Measurements from ENCODE around the gene DPP6. TPM values are rescaled to one million over a fixed set of nuclear protein-coding genes. Genes with fewer than 3 reads are reported as not detected.

Gene DPP6
- total and polyA plus RNA-seq, 2 experiments from 2014 or later, result not detected

DNA sequence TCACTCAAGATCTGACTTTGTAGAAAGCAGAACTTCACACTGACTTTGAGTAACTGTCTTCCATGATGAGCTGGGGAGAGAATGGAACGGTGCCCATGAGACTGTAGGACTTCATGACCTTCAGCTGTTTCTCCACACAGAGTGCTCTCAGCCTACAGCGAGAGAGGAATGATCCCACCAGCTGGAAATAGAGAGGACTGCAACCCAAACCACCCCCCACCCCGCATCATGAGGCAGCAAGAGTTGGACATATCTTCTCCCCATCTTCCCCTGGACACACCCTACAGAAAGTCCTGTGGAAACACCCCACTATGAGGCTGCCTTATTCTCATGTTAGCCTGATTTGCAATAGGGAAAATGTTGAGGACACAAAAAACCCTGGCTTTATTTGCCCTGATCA, 638.2 kb downstream of the DPP6 start (continued):
- TF ChIP-seq, protein P1, sequence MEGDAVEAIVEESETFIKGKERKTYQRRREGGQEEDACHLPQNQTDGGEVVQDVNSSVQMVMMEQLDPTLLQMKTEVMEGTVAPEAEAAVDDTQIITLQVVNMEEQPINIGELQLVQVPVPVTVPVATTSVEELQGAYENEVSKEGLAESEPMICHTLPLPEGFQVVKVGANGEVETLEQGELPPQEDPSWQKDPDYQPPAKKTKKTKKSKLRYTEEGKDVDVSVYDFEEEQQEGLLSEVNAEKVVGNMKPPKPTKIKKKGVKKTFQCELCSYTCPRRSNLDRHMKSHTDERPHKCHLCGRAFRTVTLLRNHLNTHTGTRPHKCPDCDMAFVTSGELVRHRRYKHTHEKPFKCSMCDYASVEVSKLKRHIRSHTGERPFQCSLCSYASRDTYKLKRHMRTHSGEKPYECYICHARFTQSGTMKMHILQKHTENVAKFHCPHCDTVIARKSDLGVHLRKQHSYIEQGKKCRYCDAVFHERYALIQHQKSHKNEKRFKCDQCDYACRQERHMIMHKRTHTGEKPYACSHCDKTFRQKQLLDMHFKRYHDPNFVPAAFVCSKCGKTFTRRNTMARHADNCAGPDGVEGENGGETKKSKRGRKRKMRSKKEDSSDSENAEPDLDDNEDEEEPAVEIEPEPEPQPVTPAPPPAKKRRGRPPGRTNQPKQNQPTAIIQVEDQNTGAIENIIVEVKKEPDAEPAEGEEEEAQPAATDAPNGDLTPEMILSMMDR (conservative IDR thresholded peaks at IDR 0.05; ENCODE audit: low read depth in 2 of 2), result no peak
- TF ChIP-seq EZH2 (IDR thresholded peaks at IDR 0.05; ENCODE audit: low read depth, unreplicated experiment) (no peak), CREB1 (CRISPR knock-in tag; IDR thresholded peaks at IDR 0.05; ENCODE audit: low read depth) (no peak)
- TF ChIP-seq, protein P2, sequence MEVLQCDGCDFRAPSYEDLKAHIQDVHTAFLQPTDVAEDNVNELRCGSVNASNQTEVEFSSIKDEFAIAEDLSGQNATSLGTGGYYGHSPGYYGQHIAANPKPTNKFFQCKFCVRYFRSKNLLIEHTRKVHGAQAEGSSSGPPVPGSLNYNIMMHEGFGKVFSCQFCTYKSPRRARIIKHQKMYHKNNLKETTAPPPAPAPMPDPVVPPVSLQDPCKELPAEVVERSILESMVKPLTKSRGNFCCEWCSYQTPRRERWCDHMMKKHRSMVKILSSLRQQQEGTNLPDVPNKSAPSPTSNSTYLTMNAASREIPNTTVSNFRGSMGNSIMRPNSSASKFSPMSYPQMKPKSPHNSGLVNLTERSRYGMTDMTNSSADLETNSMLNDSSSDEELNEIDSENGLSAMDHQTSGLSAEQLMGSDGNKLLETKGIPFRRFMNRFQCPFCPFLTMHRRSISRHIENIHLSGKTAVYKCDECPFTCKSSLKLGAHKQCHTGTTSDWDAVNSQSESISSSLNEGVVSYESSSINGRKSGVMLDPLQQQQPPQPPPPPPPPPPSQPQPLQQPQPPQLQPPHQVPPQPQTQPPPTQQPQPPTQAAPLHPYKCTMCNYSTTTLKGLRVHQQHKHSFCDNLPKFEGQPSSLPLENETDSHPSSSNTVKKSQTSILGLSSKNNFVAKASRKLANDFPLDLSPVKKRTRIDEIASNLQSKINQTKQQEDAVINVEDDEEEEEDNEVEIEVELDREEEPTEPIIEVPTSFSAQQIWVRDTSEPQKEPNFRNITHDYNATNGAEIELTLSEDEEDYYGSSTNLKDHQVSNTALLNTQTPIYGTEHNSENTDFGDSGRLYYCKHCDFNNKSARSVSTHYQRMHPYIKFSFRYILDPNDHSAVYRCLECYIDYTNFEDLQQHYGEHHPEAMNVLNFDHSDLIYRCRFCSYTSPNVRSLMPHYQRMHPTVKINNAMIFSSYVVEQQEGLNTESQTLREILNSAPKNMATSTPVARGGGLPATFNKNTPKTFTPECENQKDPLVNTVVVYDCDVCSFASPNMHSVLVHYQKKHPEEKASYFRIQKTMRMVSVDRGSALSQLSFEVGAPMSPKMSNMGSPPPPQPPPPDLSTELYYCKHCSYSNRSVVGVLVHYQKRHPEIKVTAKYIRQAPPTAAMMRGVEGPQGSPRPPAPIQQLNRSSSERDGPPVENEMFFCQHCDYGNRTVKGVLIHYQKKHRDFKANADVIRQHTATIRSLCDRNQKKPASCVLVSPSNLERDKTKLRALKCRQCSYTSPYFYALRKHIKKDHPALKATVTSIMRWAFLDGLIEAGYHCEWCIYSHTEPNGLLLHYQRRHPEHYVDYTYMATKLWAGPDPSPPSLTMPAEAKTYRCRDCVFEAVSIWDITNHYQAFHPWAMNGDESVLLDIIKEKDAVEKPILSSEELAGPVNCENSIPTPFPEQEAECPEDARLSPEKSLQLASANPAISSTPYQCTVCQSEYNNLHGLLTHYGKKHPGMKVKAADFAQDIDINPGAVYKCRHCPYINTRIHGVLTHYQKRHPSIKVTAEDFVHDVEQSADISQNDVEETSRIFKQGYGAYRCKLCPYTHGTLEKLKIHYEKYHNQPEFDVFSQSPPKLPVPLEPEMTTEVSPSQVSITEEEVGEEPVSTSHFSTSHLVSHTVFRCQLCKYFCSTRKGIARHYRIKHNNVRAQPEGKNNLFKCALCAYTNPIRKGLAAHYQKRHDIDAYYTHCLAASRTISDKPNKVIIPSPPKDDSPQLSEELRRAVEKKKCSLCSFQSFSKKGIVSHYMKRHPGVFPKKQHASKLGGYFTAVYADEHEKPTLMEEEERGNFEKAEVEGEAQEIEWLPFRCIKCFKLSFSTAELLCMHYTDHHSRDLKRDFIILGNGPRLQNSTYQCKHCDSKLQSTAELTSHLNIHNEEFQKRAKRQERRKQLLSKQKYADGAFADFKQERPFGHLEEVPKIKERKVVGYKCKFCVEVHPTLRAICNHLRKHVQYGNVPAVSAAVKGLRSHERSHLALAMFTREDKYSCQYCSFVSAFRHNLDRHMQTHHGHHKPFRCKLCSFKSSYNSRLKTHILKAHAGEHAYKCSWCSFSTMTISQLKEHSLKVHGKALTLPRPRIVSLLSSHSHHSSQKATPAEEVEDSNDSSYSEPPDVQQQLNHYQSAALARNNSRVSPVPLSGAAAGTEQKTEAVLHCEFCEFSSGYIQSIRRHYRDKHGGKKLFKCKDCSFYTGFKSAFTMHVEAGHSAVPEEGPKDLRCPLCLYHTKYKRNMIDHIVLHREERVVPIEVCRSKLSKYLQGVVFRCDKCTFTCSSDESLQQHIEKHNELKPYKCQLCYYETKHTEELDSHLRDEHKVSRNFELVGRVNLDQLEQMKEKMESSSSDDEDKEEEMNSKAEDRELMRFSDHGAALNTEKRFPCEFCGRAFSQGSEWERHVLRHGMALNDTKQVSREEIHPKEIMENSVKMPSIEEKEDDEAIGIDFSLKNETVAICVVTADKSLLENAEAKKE (CRISPR knock-in tag; IDR thresholded peaks at IDR 0.05), result no peak

DNA sequence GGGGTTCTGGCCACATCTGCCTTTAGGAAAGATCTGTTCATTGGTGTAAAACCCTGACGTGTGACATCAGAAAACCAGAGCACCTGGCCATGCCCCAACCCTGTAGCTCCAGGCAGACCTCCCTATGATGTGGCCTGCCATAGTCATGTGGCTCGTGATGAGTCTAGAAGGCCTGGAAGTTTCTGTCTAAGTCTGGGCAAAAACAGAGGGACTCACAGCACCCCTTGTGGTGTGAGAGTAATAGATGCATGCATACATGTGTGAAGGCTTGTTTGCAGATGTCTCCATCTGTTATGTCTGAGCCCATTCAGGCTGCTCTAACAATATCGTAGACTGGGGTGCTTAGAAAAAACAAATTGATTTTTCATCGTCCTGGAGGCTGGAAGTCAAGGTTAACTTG, 641.5 kb downstream of the DPP6 start:
- Mint-ChIP-seq H3K27me3 (ENCODE audit: insufficient read depth, low read depth, poor library complexity) (peaks cover 2% of the 10 kb centered on the region), H3K27ac (no peak overlapping the region), H3K36me3 (ENCODE audit: low read depth) (no peaks in the 10 kb centered on the region; the same call in 2 of the 3 replicates), H3K9me3 (no peaks in the 10 kb centered on the region; the same call in 2 of the 3 replicates), H3K4me1 (peaks cover 7% of the 10 kb centered on the region), H3K4me3 (no peak overlapping the region)
- Histone ChIP-seq H3K36me3 (ENCODE audit: insufficient read depth) (peaks cover 3% of the 10 kb centered on the region; the same call in 1 of the 2 replicates), H2AFZ (no peak overlapping the region), H3K27ac (ENCODE audit: low read depth) (no peak overlapping the region), H3F3A (replicated peaks; ENCODE audit: low read depth) (no peaks in the 10 kb centered on the region), H3K27me3 (ENCODE audit: insufficient read depth) (no peaks in the 10 kb centered on the region), H4K20me1 (replicated peaks; ENCODE audit: insufficient read depth) (no peaks in the 10 kb centered on the region), H3K9me2 (ENCODE audit: insufficient read depth) (no peaks in the 10 kb centered on the region), H3K4me2 (no peak overlapping the region), H3K4me1 (ENCODE audit: insufficient read depth) (no peaks in the 10 kb centered on the region), H3K4me3 (no peak overlapping the region), H3K79me2 (replicated peaks; ENCODE audit: insufficient read depth) (no peaks in the 10 kb centered on the region)
- DNase-seq (ENCODE audit: low spot score) (no peak), ATAC-seq (no peak)
- TF ChIP-seq POLR2AphosphoS5 (IDR thresholded peaks at IDR 0.05; ENCODE audit: low read depth), result no peak
- TF ChIP-seq NANOG (IDR thresholded peaks at IDR 0.05; ENCODE audit: borderline replicate concordance), result no peak
- TF ChIP-seq, protein P3, sequence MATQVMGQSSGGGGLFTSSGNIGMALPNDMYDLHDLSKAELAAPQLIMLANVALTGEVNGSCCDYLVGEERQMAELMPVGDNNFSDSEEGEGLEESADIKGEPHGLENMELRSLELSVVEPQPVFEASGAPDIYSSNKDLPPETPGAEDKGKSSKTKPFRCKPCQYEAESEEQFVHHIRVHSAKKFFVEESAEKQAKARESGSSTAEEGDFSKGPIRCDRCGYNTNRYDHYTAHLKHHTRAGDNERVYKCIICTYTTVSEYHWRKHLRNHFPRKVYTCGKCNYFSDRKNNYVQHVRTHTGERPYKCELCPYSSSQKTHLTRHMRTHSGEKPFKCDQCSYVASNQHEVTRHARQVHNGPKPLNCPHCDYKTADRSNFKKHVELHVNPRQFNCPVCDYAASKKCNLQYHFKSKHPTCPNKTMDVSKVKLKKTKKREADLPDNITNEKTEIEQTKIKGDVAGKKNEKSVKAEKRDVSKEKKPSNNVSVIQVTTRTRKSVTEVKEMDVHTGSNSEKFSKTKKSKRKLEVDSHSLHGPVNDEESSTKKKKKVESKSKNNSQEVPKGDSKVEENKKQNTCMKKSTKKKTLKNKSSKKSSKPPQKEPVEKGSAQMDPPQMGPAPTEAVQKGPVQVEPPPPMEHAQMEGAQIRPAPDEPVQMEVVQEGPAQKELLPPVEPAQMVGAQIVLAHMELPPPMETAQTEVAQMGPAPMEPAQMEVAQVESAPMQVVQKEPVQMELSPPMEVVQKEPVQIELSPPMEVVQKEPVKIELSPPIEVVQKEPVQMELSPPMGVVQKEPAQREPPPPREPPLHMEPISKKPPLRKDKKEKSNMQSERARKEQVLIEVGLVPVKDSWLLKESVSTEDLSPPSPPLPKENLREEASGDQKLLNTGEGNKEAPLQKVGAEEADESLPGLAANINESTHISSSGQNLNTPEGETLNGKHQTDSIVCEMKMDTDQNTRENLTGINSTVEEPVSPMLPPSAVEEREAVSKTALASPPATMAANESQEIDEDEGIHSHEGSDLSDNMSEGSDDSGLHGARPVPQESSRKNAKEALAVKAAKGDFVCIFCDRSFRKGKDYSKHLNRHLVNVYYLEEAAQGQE (IDR thresholded peaks at IDR 0.05; ENCODE audit: unreplicated experiment), result no peak
- TF ChIP-seq JUNB (IDR thresholded peaks at IDR 0.05; ENCODE audit: unreplicated experiment), result no peak
